Measurements from ENCODE around the gene DDX20.
"Not testable (repeated sequence)": the region's sequence is repeated elsewhere in the genome, so short reads cannot be mapped to it uniquely, and the experiment has no call there.

The DDX20 gene

GRCh38 chr1:111778066-111778465 lies 22.4 kb downstream of the DDX20 start:
- H3K36me3 Mint-ChIP-seq (ENCODE audit: low read depth): no peaks in the 10 kb centered on the region
- H3K9me3 Mint-ChIP-seq: no peaks in the 10 kb centered on the region
- DNase-seq: no peak
- no peak for ATAC-seq
- H3K27ac Mint-ChIP-seq: no peak overlapping the region
- no peak overlapping the region for H3K4me3 Mint-ChIP-seq
- H3K27me3 Mint-ChIP-seq: no peaks in the 10 kb centered on the region
- H3K4me1 Mint-ChIP-seq: no peaks in the 10 kb centered on the region

GRCh38 chr1:111778541-111779051 lies 22.9 kb downstream of the DDX20 start:
- H3K27ac Mint-ChIP-seq: no peak overlapping the region
- no peaks in the 10 kb centered on the region for H3K36me3 Mint-ChIP-seq (ENCODE audit: low read depth)
- H3K27me3 Mint-ChIP-seq: no peaks in the 10 kb centered on the region
- H3K4me3 Mint-ChIP-seq: no peak overlapping the region
- H3K4me1 Mint-ChIP-seq: no peaks in the 10 kb centered on the region
- no peaks in the 10 kb centered on the region for H3K9me3 Mint-ChIP-seq
- ATAC-seq (no peak), DNase-seq (no peak)

GRCh38 chr1:111779546-111779945 lies 23.8 kb downstream of the DDX20 start:
- ATAC-seq: no peak
- H3K9me3 Mint-ChIP-seq: no peaks in the 10 kb centered on the region
- H3K27ac Mint-ChIP-seq: no peak overlapping the region
- H3K4me1 Mint-ChIP-seq: no peaks in the 10 kb centered on the region
- no peaks in the 10 kb centered on the region for H3K36me3 Mint-ChIP-seq (ENCODE audit: low read depth)
- no peak overlapping the region for H3K4me3 Mint-ChIP-seq
- H3K27me3 Mint-ChIP-seq: no peaks in the 10 kb centered on the region
- DNase-seq: no peak

GRCh38 chr1:111784273-111784901 lies 28.7 kb downstream of the DDX20 start:
- ATAC-seq (no peak), DNase-seq (no peak)
- no peaks in the 10 kb centered on the region for H3K9me3 Mint-ChIP-seq
- H3K27ac Mint-ChIP-seq: no peak overlapping the region
- peaks cover 2% of the 10 kb centered on the region for H3K27me3 Mint-ChIP-seq
- H3K4me1 Mint-ChIP-seq: no peaks in the 10 kb centered on the region
- H3K4me3 Mint-ChIP-seq: no peak overlapping the region
- H3K36me3 Mint-ChIP-seq (ENCODE audit: low read depth): no peaks in the 10 kb centered on the region

GRCh38 chr1:111786669-111787207 lies 31.0 kb downstream of the DDX20 start:
- Mint-ChIP-seq H3K9me3 (no peaks in the 10 kb centered on the region), H3K36me3 (ENCODE audit: low read depth) (no peaks in the 10 kb centered on the region), H3K4me1 (no peaks in the 10 kb centered on the region), H3K4me3 (no peak overlapping the region), H3K27me3 (peaks cover 4% of the 10 kb centered on the region), H3K27ac (no peak overlapping the region)
- DNase-seq (no peak), ATAC-seq (no peak)

GRCh38 chr1:111789142-111789541 lies 33.4 kb downstream of the DDX20 start:
- no peaks in the 10 kb centered on the region for H3K9me3 Mint-ChIP-seq
- ATAC-seq: no peak
- no peak overlapping the region for H3K27ac Mint-ChIP-seq
- no peak overlapping the region for H3K4me3 Mint-ChIP-seq
- no peak for DNase-seq
- no peaks in the 10 kb centered on the region for H3K4me1 Mint-ChIP-seq
- H3K27me3 Mint-ChIP-seq: peaks cover 13% of the 10 kb centered on the region
- H3K36me3 Mint-ChIP-seq (ENCODE audit: low read depth): no peaks in the 10 kb centered on the region

GRCh38 chr1:111789666-111790316 lies 34.1 kb downstream of the DDX20 start:
- Mint-ChIP-seq H3K27ac (no peak overlapping the region), H3K36me3 (ENCODE audit: low read depth) (no peaks in the 10 kb centered on the region), H3K4me1 (no peaks in the 10 kb centered on the region), H3K4me3 (no peak overlapping the region), H3K27me3 (peaks cover 13% of the 10 kb centered on the region), H3K9me3 (no peaks in the 10 kb centered on the region)
- DNase-seq: no peak
- ATAC-seq: no peak

GRCh38 chr1:111791776-111792175 lies 36.1 kb downstream of the DDX20 start:
- no peak overlapping the region for H3K4me3 Mint-ChIP-seq
- no peaks in the 10 kb centered on the region for H3K36me3 Mint-ChIP-seq (ENCODE audit: low read depth)
- H3K27me3 Mint-ChIP-seq: peaks cover 10% of the 10 kb centered on the region
- no peak overlapping the region for H3K27ac Mint-ChIP-seq
- ATAC-seq (no peak), DNase-seq (no peak)
- no peaks in the 10 kb centered on the region for H3K9me3 Mint-ChIP-seq
- no peaks in the 10 kb centered on the region for H3K4me1 Mint-ChIP-seq

- Mint-ChIP-seq H3K9me3 (no peaks in the 10 kb centered on the region), H3K27ac (no peak overlapping the region), H3K4me1 (no peaks in the 10 kb centered on the region), H3K36me3 (ENCODE audit: low read depth) (no peaks in the 10 kb centered on the region), H3K27me3 (peaks cover 10% of the 10 kb centered on the region), H3K4me3 (no peak overlapping the region)
- DNase-seq (no peak), ATAC-seq (no peak)
These were observed 36.5 kb downstream of the DDX20 start for GRCh38 chr1:111792249-111792648.

GRCh38 chr1:111793923-111794322 lies 38.2 kb downstream of the DDX20 start:
- Mint-ChIP-seq H3K4me3 (no peak overlapping the region), H3K27ac (no peak overlapping the region), H3K36me3 (ENCODE audit: low read depth) (no peaks in the 10 kb centered on the region), H3K27me3 (peaks cover 10% of the 10 kb centered on the region), H3K9me3 (no peaks in the 10 kb centered on the region), H3K4me1 (no peaks in the 10 kb centered on the region)
- DNase-seq (no peak), ATAC-seq (no peak)

GRCh38 chr1:111795401-111795800 lies 39.7 kb downstream of the DDX20 start:
- H3K27me3 Mint-ChIP-seq: peaks cover 16% of the 10 kb centered on the region
- DNase-seq (no peak), ATAC-seq (no peak)
- H3K9me3 Mint-ChIP-seq: no peaks in the 10 kb centered on the region
- no peaks in the 10 kb centered on the region for H3K4me1 Mint-ChIP-seq
- no peak overlapping the region for H3K27ac Mint-ChIP-seq
- H3K4me3 Mint-ChIP-seq: no peak overlapping the region
- H3K36me3 Mint-ChIP-seq (ENCODE audit: low read depth): no peaks in the 10 kb centered on the region

GRCh38 chr1:111798580-111798979 lies 42.9 kb downstream of the DDX20 start:
- Mint-ChIP-seq H3K27me3 (peaks cover 6% of the 10 kb centered on the region), H3K9me3 (no peaks in the 10 kb centered on the region), H3K4me1 (no peaks in the 10 kb centered on the region), H3K4me3 (no peak overlapping the region), H3K36me3 (ENCODE audit: low read depth) (no peaks in the 10 kb centered on the region), H3K27ac (no peak overlapping the region)
- DNase-seq (no peak), ATAC-seq (no peak)

GRCh38 chr1:111799722-111800121 lies 44.0 kb downstream of the DDX20 start:
- not testable (repeated sequence) for DNase-seq; H3K4me3 Mint-ChIP-seq; H3K9me3 Mint-ChIP-seq; H3K27me3 Mint-ChIP-seq; H3K27ac Mint-ChIP-seq; ATAC-seq; H3K36me3 Mint-ChIP-seq (ENCODE audit: low read depth); H3K4me1 Mint-ChIP-seq

GRCh38 chr1:111801071-111801850 lies 45.6 kb downstream of the DDX20 start:
- Mint-ChIP-seq H3K36me3 (ENCODE audit: low read depth) (no peaks in the 10 kb centered on the region), H3K9me3 (no peaks in the 10 kb centered on the region)

GRCh38 chr1:111802110-111802509 lies 46.4 kb downstream of the DDX20 start:
- DNase-seq (no peak), ATAC-seq (no peak)
- peaks cover 6% of the 10 kb centered on the region for H3K27me3 Mint-ChIP-seq
- no peak overlapping the region for H3K4me3 Mint-ChIP-seq
- H3K27ac Mint-ChIP-seq: no peak overlapping the region
- H3K9me3 Mint-ChIP-seq: no peaks in the 10 kb centered on the region
- no peaks in the 10 kb centered on the region for H3K4me1 Mint-ChIP-seq
- H3K36me3 Mint-ChIP-seq (ENCODE audit: low read depth): no peaks in the 10 kb centered on the region

More at GRCh38 chr1:111801071-111801850, 45.6 kb downstream of the DDX20 start:
- no peak for DNase-seq
- Mint-ChIP-seq H3K4me1 (no peaks in the 10 kb centered on the region), H3K27me3 (peaks cover 6% of the 10 kb centered on the region), H3K27ac (no peak overlapping the region), H3K4me3 (no peak overlapping the region)
- ATAC-seq: no peak
